Measurements from ENCODE around the gene DOLPP1. TPM values are rescaled to one million over a fixed set of nuclear protein-coding genes. Genes with fewer than 3 reads are reported as not detected.
A peak's percentile ranks its signal among the peaks of the same experiment; 100 is the strongest.

Gene DOLPP1
- total and polyA plus RNA-seq, 3 donors from 2014 or later: 14.0 to 17.9 (median 14.4) TPM

GRCh38 chr9:129130791-129131190 is 49.9 kb downstream of the DOLPP1 start:
- no peaks in the 10 kb centered on the region for H3K27me3 ChIP-seq
- DNase-seq: no peak
- TF ChIP-seq, protein P1, sequence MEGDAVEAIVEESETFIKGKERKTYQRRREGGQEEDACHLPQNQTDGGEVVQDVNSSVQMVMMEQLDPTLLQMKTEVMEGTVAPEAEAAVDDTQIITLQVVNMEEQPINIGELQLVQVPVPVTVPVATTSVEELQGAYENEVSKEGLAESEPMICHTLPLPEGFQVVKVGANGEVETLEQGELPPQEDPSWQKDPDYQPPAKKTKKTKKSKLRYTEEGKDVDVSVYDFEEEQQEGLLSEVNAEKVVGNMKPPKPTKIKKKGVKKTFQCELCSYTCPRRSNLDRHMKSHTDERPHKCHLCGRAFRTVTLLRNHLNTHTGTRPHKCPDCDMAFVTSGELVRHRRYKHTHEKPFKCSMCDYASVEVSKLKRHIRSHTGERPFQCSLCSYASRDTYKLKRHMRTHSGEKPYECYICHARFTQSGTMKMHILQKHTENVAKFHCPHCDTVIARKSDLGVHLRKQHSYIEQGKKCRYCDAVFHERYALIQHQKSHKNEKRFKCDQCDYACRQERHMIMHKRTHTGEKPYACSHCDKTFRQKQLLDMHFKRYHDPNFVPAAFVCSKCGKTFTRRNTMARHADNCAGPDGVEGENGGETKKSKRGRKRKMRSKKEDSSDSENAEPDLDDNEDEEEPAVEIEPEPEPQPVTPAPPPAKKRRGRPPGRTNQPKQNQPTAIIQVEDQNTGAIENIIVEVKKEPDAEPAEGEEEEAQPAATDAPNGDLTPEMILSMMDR (IDR thresholded peaks at IDR 0.05): no peak
- no peak for TF ChIP-seq POLR2A (IDR thresholded peaks at IDR 0.05)
- H3K4me3 ChIP-seq: no peak overlapping the region
- intact Hi-C loops (cut with DNase I; ENCODE audit: low total_unique reads): loop anchor here (10.0 kb wide), 1 partner anchor 654 kb away; no protein-coding TSS in a partner anchor
- no peak overlapping the region for H3K27ac ChIP-seq
- WGBS, 2 donors: 65 to 66% methylated on average over 3 of the region's 3 CpGs
- H3K9me3 ChIP-seq: no peaks in the 10 kb centered on the region
- no peaks in the 10 kb centered on the region for H3K36me3 ChIP-seq (ENCODE audit: low read depth, missing control alignments)
- no peaks in the 10 kb centered on the region for H3K4me1 ChIP-seq

- H3K9me3 ChIP-seq: no peaks in the 10 kb centered on the region
- TF ChIP-seq, protein P1 (IDR thresholded peaks at IDR 0.05): peak; percentile 94 to 95 (median 95)
- TF ChIP-seq POLR2A (IDR thresholded peaks at IDR 0.05): no peak
- WGBS, 2 donors: 52 to 54% methylated on average over 6 to 13 of the region's 13 CpGs
- no peaks in the 10 kb centered on the region for H3K27me3 ChIP-seq
- no peak overlapping the region for H3K4me3 ChIP-seq
- no peaks in the 10 kb centered on the region for H3K36me3 ChIP-seq (ENCODE audit: low read depth, missing control alignments)
- peak overlapping the region in 1 of 2 donors; percentile 9 for H3K27ac ChIP-seq
- no peaks in the 10 kb centered on the region for H3K4me1 ChIP-seq
- DNase-seq: peak; percentile 81
- intact Hi-C loops (cut with DNase I; ENCODE audit: low total_unique reads): loop anchor here (10.0 kb wide), 1 partner anchor 653 kb away; no protein-coding TSS in a partner anchor
These were observed 50.6 kb downstream of the DOLPP1 start for GRCh38 chr9:129131300-129132145.

GRCh38 chr9:129133082-129133481 is 52.2 kb downstream of the DOLPP1 start:
- H3K36me3 ChIP-seq (ENCODE audit: low read depth, missing control alignments): no peaks in the 10 kb centered on the region
- 85 to 90% methylated on average over 3 to 4 of the region's 4 CpGs for WGBS, 2 donors
- no peak for DNase-seq
- intact Hi-C loops (cut with DNase I; ENCODE audit: low total_unique reads): loop anchor here (10.0 kb wide), 1 partner anchor 652 kb away; no protein-coding TSS in a partner anchor
- no peak overlapping the region for H3K4me3 ChIP-seq
- no peak overlapping the region for H3K27ac ChIP-seq
- no peaks in the 10 kb centered on the region for H3K9me3 ChIP-seq
- no peaks in the 10 kb centered on the region for H3K27me3 ChIP-seq
- TF ChIP-seq, protein P1 (IDR thresholded peaks at IDR 0.05): no peak
- TF ChIP-seq POLR2A (IDR thresholded peaks at IDR 0.05): no peak
- H3K4me1 ChIP-seq: peaks cover 10% of the 10 kb centered on the region

DNA sequence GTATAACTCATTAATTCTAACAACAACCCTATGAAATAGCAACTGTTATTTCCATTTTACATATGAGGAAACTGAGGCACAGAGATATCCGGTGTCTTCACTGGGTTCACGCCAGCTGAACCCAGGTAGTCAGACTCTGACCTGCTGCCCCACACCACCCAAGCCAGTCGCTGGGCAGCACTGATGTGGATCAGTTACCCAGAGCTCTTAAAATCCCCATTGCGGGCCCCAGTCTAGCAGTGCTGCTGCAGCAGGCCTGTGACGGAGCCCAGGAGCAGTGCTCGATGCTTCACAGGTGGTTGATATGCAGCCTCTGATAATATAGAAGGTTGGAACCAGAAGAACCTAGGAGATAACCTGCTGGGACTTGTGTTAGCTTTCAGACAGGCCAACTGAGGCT is 54.6 kb downstream of the DOLPP1 start:
- H3K4me1 ChIP-seq: peaks cover 34% of the 10 kb centered on the region
- H3K36me3 ChIP-seq (ENCODE audit: low read depth, missing control alignments): no peaks in the 10 kb centered on the region
- no peaks in the 10 kb centered on the region for H3K9me3 ChIP-seq
- H3K27ac ChIP-seq: no peak overlapping the region
- intact Hi-C loops (cut with DNase I; ENCODE audit: low total_unique reads): loop anchor here (5.0 to 10.0 kb wide), 2 partner anchors 472 to 649 kb away; no protein-coding TSS in a partner anchor
- TF ChIP-seq POLR2A (IDR thresholded peaks at IDR 0.05): no peak
- TF ChIP-seq, protein P1 (IDR thresholded peaks at IDR 0.05): no peak
- no peak overlapping the region for H3K4me3 ChIP-seq
- no peak for DNase-seq
- 92 to 97% methylated on average over 5 to 6 of the region's 6 CpGs for WGBS, 2 donors
- H3K27me3 ChIP-seq: no peaks in the 10 kb centered on the region

All from testis (tissue), 3 donors.